GM18868 (cell line): ENCODE measurements around the gene KAZN.
"Not testable (repeated sequence)": the region's sequence is repeated elsewhere in the genome, so short reads cannot be mapped to it uniquely, and the experiment has no call there.

Experiments used
- ATAC-seq: cut with Tn5 transposase; IDR thresholded peaks from one replicate; pipeline ENCODE4 v1.9.1; 2021; ENCODE audit warnings: mild to moderate bottlenecking, moderate library complexity; ENCODE audit not compliant: unreplicated experiment

Gene KAZN

DNA sequence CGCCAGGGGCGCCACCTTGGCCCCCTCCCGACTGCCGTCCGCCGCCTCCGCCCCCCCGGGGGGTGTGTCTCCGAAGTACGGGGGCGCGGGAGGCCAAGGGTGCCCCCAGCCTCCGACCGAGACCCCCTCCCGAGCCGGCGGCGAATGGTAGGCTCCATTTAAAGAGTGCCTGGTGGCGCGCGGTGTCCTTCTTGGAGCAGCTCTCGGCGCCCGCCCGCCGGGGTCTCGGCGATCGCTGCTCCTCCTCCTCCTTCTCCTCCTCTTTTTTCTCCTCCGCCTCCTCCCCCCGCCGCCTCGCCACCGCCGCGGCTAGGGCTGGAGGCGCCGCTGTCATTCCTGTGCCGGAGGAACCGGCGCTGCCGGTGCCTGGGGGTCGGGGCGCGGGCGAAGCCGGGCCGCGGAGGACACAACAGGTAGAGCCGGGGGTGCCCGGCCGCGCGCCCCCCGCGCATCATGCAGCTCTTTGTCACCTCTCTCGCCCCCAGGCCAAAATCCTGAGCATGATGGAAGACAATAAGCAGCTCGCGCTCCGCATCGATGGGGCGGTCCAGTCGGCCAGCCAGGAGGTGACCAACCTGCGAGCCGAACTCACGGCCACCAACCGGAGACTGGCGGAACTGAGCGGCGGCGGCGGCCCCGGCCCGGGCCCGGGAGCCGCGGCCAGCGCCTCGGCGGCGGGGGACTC lies at the start of gene KAZN:
Gene KAZN (plus strand): TSS at position 188 of the 685 bp plus-strand sequence.
- ATAC-seq = no peak

DNA sequence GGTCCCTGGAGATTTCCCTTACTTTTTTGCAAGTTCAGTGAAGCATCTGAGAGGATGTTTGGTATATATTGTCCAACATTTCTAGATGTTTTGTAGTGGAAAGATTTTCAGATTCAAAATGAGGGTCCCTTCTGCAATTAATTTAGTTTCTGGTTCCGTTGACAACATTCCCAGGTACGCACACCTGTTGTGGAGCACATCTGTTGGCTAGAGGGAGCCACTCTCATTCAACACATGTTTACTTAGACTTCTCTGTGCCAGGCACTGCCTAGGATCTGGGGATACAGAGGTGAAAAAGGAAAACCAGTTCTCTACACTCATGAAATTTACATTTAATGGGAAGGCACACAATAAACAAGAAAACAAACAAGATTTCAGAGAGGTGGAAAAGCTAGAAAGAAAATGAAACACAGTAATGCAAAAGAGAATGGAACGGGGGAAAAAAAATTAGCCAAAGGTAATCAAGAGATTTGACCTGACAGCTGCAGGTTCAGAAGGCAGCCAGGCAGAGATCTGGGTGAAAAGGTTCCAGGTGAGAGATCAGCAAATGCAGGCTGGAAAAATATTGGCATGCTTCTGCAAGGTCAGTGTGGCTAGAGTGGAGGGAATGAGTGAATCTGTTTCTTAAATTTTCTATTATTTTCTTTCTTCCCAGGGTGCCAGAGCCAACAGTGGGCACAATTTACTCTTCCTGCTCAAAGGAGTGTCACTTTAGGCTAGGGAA lies 48.4 kb upstream of the KAZN start:
- ATAC-seq = no peak

DNA sequence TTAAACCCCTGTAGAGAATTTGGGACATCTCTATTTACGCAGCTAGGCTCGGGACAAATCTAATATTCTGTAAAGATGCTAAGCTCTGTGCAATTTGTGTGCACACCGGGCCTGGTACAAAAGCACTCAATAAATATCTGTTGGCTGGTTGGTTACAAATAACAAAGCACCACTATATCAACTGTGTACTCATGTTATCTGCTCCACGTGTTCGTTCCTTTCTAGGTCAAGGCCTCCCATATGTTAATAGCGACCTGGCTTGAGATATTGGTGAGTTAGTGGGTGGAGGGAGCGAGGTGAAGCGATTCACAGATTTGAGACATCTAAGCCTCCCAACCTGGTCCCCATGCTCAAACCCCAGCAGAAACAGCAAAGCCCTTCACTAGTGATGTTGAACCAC lies 47.1 kb upstream of the KAZN start:
- no peak for ATAC-seq

DNA sequence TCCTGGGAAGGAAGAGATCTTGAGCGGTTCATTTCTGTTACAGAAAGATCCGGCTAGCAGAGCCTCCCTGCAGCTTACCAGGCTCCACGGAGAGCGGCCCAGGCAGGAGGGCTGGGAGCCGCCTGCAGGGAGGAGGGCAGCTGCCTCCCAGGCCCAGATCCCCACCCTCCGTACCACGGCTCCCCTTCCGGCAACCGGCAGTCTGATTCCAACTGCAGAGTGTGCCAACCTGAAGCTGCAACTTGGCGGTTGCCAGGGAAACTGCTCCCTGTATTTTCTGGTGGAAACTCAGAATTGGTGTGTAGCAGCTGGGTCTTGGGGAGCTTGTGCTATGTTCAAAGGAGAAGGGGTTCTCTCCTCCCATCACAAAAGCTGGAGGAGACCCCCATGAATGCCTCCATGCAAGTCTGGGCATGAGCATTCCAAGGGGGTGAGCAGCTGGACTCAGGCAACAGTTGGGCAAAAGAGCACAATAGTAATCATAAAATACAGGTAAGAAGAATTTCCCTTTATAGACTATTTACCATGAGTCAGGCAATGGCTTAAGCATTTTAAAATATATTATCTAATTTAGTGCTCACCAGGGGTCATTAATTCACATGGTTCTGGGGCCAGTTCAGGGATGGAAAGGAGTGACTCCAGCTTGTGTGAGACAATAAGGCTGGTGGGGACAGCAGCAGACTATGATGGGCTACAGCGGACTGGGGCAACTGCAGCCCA lies 46.1 kb upstream of the KAZN start:
- ATAC-seq = no peak

DNA sequence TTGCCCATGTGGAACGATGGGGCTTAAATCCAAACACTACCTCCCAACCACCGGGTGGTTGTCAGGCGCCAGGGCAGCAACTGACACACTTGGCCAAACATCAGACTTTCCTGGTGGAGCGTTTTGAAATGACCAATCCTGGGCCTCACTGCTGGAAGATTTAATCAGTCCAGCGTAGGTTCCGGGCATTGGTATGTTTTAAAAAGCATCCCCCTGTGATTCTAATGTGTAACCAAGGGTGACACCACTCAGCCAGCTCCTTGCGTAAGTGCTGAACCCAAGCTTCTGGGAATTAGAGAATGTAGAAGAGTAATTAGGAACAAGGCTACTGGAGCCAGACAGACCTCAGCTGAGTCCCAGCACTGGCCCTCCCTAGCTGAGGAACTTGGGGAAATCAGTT lies 44.8 kb upstream of the KAZN start:
- ATAC-seq = no peak

DNA sequence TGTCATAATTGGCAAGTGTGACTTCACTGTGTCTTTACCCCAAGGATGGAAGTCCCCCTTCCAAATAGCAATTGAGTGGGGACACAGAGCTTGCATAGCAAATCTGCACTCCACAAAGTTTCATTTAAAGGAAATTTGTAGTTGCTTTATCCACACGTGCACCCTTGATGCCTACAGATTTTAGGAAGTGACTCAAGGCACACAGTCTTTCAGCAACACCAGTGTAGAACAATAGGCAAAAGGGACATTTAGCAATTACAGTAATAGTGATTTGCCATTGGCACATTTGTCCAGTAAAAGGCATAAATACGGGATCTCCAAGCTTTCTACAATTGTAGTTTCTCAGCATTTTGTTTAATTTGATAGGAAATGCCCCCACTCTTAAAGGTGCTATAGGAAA lies 43.4 kb upstream of the KAZN start:
- no peak for ATAC-seq

DNA sequence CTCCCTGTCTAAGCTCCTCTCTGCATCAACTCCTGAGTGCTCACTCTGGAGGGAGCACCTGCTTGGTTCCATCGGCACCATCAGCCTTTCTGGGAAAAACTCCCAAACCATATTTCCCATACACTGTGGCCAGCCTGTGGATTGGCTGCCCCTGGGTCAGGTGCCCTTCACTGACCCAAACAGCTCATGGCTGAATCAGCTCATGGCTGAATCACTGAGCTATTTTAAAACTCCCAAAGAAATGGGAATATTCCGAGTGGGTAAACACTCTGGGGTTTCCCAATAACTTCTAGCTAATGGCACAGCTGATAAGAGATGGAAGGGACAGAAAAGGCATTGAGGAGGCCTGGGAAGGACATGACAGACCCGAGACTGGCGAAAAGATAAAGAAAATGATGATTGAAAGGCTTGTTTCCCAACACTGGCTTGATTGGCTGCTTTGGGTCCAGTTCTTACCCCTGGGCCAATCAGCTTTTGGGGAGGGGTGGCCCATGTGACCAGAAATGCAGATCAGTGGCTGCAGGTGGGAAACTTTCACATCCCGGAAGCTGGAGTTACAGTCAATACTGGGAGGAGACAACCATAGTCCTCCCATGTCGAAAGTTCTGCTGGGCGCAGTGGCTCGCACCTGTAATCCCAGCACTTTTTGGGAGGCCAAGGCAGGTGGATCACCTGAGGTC lies 37.3 kb upstream of the KAZN start:
- ATAC-seq = no peak

DNA sequence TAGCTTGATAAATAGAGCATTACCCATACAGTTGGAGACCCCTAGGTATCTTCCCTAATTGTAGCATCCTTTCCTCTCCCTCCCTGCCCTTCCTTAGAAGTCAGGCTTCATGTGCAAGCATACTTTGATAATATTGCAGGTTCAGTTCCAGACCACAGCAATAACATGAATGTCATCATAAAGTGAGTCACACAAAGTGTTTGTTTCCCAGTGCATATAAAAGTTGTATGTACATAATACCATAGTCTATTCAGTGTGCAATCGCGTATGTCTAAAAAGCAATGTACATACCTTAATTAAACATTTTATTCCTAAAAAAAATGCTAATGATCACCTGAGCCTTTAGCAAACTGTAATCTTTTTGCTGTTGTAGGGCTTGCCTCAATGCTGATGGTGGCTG lies 33.4 kb upstream of the KAZN start:
- no peak for ATAC-seq

DNA sequence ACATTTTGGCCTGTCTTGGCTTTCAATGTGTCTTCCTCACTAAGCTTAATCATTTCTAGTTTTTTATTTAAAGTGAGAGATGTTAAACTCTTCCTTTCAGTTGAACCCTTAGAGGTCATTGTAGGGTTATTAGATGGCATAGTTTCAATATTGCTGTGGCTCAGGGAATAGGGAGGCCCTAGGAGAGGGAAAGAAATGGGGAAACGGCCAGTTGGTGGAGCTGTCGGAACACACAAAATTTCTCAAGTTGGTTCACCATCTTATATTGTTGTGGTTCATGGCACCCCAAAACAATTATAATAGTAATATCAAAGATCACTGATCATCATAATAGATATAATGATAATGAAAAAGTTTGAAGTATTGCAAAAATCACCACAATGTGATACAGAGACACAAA lies 31.4 kb upstream of the KAZN start:
- ATAC-seq = no peak

DNA sequence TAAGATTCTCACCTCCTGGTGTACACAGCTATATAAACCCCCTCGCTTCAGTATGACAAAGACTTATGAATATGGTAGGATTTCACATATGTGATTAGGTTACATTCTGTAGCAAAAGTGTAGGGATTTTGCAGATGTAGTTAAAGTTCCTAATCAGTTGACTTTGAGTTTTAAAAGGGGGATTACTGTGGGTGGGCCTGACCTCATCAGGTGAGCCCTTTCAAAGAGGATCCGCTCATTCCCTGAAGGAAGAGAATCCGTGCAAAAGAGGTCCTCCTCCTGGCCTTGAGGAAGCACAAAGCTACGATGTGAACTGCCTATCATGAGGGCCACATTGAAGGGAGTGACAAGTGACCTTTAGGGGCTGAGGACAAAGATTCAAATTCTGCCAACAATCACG lies 30.6 kb upstream of the KAZN start:
- no peak for ATAC-seq

DNA sequence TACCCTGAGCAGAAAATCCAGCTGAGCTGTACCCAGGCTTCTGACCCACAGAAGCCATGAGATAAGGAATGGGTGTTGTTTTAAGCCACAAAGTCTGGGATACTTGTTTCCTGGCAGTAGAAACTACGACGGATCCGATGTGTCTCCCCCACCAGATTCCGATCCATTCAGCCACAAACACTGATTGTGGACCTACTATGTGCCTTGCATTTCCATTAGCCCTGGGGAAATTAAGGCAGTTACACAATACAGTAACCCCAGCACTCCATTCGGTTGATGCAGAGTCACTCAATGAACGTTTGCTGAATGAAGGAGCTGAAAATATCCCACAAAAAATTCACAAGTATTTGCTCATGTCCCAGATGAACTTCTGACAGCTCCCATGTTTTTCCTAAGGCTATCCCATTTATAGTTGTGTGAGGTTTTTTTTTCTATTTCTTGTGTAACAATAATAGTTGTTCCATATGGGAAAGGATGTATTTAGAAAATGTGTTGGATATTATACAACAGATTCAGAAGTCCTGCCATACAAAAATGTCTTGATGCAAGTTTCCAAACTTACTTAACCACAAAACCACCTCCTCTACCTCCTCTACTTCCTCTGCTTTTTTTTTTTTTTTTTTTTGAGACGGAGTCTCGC lies 29.6 kb upstream of the KAZN start:
- ATAC-seq = no peak

DNA sequence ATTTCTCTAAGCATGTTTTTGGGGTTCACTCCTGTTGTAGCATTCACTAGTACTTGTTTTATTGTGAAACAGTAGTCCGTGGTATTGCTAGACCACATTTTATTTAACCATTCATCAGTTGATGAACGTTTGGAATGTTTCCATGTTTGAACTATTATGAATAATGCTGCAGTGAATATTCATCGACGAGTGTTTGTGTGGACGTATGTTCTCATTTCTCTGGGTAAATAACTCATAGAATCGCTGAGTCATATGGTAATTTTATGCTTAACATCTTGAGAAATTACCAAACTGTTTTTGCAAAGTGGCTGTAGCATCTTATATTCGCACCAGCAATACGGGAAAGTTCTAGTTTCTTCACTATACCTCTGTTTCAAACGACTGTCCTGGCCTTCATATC lies 28.0 kb upstream of the KAZN start:
- ATAC-seq = no peak

DNA sequence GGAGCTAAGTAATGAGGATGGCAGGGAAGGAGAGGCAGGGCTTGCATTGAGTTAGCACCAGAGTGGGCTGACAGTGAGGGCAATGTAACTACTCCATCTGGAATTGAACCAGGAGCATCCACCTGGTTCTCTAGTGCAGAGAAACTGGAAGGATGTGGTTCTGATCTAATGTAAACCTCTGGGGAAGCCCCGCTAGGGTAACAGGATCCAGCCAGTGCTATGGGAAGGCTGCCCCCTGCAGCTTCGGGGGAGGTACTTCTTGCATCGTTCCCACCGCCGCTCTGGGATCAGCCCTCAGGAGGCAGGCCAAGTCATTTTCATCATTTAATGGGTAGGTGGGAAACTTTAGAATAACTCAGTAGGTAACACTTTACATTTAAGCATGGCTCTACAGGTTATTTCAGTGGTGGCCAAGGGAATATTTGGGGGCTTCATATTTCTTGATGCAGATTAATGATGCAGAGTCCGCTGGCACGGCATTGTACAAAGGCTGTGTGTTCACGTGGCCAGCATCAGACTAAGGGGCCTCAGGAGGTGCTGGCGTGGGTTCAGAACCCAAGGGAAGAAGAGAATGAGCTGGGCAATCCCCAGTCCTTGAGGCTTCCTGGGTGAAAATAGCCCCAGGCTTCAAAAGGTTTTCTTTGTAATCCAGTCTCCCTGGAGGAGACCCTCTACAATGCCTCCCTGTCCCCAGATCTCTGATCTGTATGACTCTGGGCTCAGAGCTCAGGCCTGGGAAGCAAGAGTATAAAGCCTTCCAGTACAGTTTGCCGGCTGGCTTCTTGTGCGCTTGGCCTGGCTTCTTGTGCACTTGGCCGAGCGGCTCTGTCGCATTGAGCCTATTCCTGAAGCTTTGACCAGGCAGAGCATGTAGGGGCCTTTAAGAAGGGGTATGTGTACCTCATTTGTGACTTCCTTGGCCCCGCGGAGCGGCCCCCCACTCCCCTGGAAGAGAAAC lies 26.4 kb upstream of the KAZN start:
- no peak for ATAC-seq

DNA sequence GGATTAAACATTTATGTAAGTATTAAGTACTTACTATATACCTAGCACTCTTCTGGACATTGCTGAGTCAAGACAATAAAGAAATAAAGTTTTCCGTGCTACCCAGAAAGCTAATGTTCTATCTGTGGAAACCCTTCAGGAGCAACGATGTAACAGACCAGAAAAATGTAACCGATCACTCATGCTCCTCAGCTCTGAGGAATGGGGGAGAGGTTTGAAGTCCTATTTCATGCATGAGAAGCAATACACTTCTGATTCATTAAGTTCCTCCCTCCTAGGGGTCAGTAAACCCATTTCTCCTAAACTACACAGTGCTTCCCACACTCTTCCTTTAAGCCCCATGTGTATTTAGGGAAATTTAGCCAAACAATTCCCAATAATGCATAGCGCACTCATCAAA lies 25.6 kb upstream of the KAZN start:
- no peak for ATAC-seq

DNA sequence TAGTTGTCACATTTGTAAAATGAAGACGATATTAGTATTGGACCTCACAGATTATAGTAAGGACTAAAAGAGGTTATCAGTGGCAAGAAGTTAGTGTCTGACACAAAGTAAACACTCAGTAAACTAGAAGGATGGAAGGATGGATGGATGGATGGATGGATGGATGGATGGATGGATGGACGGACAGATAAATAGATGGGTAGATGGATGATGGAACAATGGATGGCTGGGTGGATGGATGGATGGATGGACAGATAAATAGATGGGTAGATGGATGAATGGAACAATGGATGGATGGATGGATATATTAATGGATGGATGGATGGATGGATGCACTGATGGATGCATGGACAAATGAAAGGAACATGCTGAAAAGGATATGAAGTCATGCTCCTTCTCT lies 22.3 kb upstream of the KAZN start:
- no peak for ATAC-seq

DNA sequence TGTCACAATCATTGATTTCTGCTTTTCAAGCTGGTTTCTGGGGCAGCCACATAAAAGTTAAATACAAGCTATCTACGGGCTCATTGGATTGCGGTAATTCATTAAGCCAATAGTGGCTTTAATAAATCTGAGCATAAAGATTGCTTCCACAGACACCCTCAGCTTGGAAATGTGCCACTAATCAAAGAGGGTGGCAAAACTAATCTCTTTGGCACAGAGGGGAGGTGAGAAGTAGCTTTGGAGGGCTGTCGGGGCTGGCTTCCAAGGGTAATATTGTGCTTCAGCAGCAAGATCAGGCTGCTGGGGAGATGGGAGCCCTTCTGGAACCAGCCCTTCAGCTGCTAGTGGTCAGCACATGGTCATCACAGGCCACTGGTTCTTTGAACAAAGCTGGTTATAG lies 21.2 kb upstream of the KAZN start:
- ATAC-seq = no peak

DNA sequence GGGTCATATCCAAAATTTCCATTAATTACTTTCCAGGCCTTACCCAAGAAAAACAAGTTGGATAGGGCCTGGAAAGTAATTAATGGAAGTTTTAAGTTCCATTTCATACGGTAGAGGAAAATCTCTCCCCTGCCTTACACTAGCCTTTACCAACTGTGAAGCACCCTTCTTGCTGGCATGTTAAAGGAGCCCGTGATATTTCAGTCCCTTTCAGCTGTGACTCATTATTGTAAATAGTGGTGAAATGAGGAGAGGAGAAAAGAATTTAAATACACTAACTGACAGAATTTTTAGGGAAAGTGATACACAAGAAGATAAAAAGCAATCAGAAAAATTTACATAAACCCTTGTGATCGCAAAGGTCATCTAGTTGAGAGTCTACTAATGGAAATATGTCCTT lies 20.3 kb upstream of the KAZN start:
- no peak for ATAC-seq

DNA sequence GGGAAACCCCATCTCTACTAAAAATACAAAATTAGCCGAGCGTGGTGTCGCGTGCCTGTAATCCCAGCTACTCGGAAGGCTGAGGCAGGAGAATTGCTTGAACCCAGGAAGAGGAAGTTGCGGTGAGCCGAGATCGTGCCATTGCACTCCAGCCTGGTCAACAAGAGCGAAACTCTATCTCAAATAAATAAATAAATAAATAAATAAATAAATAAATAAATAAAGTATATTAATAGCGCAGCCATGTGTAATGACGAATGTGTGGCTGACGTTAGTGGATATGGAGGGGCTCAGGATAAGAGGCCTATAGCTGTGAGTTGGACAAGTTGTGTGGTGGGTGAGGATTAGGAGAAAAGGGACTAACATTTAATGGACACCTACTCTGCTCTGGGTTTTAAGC lies 18.2 kb upstream of the KAZN start:
- not testable (repeated sequence) for ATAC-seq

DNA sequence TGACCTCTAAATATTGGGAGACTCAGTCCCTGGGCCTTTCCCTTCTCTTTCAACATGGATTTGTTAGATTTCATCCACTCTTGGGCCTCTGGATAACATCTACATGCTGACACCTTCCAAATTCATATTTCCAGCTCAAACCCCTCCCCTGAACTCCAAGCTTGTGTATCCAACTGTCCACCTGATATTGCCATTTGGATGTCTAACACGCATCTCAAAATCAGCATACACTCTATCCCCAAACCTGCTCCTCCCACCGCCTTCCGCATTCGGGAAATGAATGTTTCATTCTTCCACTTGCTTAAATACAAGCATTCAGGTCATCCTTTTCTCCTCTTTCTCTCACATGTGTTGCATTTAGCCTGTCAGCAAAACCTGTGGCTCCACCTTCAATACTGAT lies 17.5 kb upstream of the KAZN start:
- no peak for ATAC-seq

DNA sequence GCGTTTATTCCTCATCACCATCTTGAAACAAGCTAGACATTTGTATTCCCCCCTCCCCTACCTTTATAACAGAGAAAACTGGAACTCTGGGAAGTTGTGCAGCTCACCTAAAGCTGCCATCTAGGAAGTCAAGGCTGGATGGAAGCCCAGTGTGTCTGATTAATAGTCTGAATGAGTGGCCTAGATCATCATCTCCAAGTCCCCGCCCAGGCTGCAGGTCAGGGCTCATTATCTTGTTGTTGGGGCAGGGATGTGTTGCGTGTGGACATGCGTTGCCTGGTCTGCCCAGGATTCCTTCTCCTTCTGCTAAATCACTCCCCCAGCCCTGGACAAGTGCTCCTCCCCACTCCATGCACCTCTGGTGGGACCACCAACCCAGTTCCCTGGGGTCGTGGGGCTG lies 14.7 kb upstream of the KAZN start:
- no peak for ATAC-seq
